Measurements from ENCODE around the gene INPP5A.
"Not testable (repeated sequence)": the region's sequence is repeated elsewhere in the genome, so short reads cannot be mapped to it uniquely, and the experiment has no call there.

The INPP5A gene

GRCh38 chr10:132537684-132538001, at the start of gene INPP5A:
INPP5A (plus strand) TSS chr10:132537787; CDS start chr10:132538097, 310 bp downstream.
- DNase-seq: no peak

GRCh38 chr10:132488231-132488821, 49.3 kb upstream of the INPP5A start:
- no peak for DNase-seq

- DNase-seq: no peak
Measured at GRCh38 chr10:132489053-132489703, 48.4 kb upstream of the INPP5A start.

GRCh38 chr10:132489704-132490534, 47.7 kb upstream of the INPP5A start:
- DNase-seq: no peak

GRCh38 chr10:132491534-132491933, 46.1 kb upstream of the INPP5A start:
- not testable (repeated sequence) for DNase-seq

- no peak for DNase-seq
Measured at GRCh38 chr10:132492323-132493025, 45.1 kb upstream of the INPP5A start.

GRCh38 chr10:132493246-132493755, 44.3 kb upstream of the INPP5A start:
- DNase-seq: no peak

GRCh38 chr10:132493756-132494290, 43.8 kb upstream of the INPP5A start:
- DNase-seq: no peak

- DNase-seq: no peak
Measured at GRCh38 chr10:132494866-132495630, 42.5 kb upstream of the INPP5A start.

GRCh38 chr10:132496360-132497062, 41.1 kb upstream of the INPP5A start:
- no peak for DNase-seq

GRCh38 chr10:132497063-132497680, 40.4 kb upstream of the INPP5A start:
- DNase-seq: no peak

GRCh38 chr10:132497861-132498561, 39.6 kb upstream of the INPP5A start:
- no peak for DNase-seq

- DNase-seq: no peak
Measured at GRCh38 chr10:132498562-132499366, 38.8 kb upstream of the INPP5A start.

- no peak for DNase-seq
Measured at GRCh38 chr10:132499367-132499685, 38.3 kb upstream of the INPP5A start.

- DNase-seq: no peak
Measured at GRCh38 chr10:132500781-132501415, 36.7 kb upstream of the INPP5A start.

- DNase-seq: no peak
Measured at GRCh38 chr10:132502544-132503300, 34.9 kb upstream of the INPP5A start.

- no peak for DNase-seq
Measured at GRCh38 chr10:132503581-132504421, 33.8 kb upstream of the INPP5A start.
